ENCODE measurements around the gene OR52B4.
"Not testable (repeated sequence)": the region's sequence is repeated elsewhere in the genome, so short reads cannot be mapped to it uniquely, and the experiment has no call there.

- not testable (repeated sequence) for TF ChIP-seq CTCF (IDR thresholded peaks at IDR 0.05; ENCODE audit: borderline replicate concordance, extremely low read depth, low read length, poor library complexity, severe bottlenecking); EZH2 (IDR thresholded peaks at IDR 0.05; ENCODE audit: borderline replicate concordance, low read depth, low read length, severe bottlenecking)
Measured at GRCh38 chr11:4406206-4406605, 38.0 kb upstream of the OR52B4 start.
